CD4-positive, alpha-beta T cell treated with Interferon gamma for 1 hour (primary cell): ENCODE data around the gene KCNAB3.
A peak's percentile ranks its signal among the peaks of the same experiment; 100 is the strongest.
"Not testable (repeated sequence)": the region's sequence is repeated elsewhere in the genome, so short reads cannot be mapped to it uniquely, and the experiment has no call there.

ENCODE experiments used
- DNase-seq: peaks from one replicate; pipeline ENCODE4 v3.0.0-alpha.2; 2020

Gene KCNAB3

DNA sequence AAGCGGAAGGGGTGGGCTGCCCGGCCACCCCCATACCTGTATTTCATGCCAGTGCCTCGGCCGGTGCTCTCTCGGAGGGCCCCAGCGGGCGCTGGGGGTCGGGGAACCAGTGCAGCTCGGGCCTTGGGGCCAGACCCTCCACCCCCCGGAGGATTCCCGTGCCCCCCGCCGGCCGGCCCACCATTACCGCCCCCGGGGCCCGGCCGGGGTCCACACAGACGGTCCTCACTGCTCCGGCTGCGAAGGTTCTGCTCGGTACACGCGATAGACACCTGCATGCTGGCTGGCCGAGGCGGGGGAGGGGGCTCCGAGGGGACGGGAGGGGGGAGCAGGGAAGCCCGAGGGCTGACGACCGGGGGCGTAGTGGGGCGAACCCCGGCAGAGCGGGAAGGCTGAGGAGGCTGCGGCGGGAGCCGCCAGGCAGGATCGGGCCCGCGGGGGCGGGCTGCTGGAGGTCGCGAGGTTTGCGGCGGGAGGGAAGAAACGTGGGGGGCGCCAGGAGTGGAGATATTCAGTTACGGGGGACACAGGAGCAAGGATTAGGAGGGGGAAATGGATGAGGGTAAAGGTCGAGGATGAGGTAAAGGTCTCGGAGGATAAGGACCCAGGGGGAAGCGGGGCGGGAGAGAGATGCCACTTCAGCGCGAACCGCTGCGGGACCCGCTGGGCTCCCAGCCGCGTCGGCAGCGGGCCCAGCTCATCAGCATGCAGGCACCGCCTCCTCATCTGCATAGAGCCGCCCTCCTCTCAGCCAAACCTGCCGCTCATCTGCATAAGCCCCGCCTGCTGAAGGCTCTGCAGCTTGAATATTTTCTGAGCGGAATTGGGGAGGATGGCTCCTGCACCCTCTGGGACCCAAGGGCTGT, at the start of gene KCNAB3:
TSS of gene KCNAB3 (minus strand) at position 699 of the 866 bp plus-strand sequence. CDS start at position 278, 421 bp downstream.
- DNase-seq = peak; percentile 57

DNA sequence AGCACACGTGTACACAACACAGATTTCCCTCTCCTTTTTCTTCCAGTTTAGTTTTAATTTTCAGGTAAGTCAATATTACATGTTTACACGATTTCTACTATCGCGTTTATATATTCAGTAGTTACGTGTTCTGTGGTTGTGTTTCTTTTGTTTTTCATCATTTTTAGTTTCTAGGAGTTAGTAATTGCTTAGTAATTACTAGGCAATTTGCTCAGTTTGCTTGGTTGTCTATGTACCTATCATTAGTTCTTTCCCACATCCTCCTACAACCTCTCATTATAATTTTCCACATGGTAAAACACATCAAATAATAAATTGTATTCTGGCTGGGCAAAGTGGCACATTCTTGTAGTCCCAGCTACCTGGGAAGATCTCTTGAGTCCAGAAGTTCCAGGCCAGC, 48.1 kb upstream of the KCNAB3 start:
- no peak for DNase-seq

DNA sequence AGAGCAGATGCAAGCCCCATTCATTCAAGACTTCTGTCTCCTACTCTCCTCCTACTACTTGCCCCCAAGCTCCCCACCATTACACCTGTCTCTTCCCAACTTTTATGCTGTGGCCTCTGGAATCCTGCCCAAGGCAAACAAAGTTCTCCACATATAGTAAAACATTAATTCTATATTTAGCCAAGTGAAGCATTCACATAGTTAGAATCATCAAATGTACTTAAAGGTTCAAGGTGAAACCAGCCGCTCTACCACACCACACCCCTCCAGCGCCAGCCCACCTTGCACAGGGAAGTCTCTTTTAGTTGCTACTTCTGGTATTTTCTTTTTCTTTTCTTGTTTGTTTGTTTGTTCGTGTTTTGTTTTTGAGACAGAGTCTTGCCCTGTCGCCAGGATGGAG, 47.4 kb upstream of the KCNAB3 start:
- DNase-seq = no peak

DNA sequence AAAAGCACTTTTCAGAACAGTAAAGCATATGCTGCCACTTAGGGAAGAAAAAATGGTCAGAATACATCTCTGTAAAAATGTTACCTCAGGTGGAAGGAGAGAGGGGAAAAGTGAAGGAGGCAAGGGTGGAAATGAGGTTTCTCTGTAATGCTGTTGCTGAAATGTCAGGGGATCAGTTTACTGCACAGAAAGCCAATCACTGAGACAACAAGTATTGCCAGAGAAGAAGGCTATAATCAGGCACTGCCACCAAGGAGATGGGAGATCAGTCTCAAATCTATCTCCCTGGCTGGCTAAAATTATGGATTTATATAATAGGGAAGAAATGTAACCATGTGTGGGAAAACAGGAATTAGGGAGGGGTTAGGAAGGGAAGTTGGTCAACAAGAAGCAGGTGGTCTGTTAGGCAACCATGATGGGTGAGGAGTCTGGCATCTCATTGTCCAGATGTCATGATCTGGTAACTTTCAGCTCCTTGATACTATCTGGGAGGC, 45.0 kb upstream of the KCNAB3 start:
- DNase-seq = no peak

DNA sequence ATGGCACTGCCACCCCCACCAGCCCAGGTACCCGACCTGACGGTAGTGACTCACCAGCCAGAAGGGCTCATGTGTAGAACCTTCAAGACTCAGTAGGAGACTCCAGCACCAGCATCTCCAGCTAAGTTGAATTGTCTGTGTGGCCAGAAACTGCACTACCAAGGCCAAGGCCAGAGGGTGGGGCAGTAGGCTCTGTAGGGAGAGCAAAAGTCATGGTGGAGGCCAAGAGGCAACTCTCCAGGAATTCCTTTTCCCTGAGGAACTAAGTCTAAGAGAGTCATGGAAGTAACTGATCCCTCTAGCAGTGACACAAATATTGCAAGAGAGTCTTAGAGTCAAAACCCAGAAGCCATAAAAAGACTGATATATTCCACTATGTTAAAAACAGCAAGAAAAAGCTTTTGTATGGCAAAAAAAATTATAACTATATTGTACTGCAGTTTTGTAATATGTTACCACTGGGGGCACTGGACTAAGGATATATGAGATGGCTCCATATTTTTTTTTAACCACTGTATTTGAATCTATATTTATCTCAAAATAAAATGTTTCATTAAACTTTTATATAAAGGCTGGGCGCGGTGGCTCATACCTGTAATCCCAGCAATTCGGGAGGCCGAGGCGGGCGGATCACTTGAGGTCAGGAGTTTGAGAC, 42.6 kb upstream of the KCNAB3 start:
- no peak for DNase-seq

DNA sequence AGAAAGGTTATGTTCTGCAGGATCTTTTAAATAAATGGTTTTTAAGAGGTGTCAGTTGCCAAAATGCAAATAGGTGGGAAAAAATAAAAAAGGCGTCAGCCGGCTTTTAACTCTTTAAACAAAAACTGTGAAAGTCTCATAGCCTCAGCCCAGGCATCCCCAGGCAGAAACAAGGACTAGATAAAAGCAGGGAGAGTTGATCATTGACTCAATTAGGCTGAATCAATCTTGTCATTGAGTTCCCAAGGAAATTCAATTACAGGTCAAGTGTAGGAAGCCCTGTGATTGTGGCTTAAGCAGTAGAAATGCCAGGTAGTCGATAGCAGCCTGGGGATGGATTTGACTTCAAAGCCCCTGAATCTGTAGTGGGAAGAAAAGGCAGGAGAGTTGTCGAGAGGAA, 42.0 kb upstream of the KCNAB3 start:
- DNase-seq = no peak

DNA sequence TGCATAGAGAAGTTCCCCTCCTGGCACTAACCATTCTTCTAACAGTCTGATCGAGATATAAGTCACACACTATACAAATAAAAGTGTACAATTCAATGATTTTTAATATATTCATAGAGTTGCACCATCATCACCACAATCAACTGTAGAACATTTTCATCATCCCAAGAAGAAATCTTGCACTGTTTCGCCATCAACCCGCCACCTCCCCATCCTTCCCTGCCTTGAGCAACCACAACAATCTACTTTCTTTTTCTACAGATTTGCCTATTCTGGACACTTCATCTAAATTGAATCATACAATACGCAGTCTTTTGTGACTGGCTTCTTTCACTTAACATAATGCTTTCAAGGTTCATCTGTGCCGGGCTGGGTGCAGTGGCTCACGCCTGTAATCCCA, 39.8 kb upstream of the KCNAB3 start:
- DNase-seq = peak; percentile 11

DNA sequence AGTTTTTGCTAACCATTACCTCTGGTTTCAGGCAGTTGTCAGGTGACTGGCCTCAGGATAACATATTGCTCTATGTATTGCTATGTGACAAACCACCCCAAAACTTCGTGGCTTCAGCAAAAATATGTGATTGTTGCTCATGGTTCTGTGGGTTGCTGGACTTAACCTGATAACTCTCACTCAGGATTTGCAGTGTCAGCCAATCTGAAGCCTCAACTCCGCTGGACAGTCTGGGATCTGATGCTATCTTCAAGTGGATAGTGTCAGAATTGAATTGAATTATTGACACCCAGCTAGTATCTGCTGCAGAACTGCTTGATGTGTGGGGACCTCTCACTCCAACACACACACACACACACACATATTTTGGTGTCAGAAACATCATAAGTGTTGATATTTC, 38.1 kb upstream of the KCNAB3 start:
- no peak for DNase-seq

DNA sequence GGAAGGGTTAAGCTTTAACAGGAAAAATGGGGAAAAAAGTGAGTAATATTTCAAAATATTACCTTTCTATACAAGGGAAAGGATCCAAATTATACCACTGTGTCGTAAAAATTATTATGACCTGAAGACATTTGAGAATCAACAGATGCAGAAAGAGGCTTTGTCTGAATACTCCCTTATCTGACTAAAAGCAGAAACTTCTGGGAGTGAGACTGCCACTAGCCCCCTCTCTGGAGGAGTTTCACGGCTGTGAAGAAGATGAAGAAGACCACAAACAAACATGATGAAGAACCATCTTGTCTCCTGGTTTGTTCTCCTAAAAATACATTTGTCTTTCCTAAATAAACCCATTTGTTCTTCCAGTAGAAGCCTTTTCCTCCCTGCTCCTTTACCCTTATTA, 31.8 kb upstream of the KCNAB3 start:
- DNase-seq = no peak

DNA sequence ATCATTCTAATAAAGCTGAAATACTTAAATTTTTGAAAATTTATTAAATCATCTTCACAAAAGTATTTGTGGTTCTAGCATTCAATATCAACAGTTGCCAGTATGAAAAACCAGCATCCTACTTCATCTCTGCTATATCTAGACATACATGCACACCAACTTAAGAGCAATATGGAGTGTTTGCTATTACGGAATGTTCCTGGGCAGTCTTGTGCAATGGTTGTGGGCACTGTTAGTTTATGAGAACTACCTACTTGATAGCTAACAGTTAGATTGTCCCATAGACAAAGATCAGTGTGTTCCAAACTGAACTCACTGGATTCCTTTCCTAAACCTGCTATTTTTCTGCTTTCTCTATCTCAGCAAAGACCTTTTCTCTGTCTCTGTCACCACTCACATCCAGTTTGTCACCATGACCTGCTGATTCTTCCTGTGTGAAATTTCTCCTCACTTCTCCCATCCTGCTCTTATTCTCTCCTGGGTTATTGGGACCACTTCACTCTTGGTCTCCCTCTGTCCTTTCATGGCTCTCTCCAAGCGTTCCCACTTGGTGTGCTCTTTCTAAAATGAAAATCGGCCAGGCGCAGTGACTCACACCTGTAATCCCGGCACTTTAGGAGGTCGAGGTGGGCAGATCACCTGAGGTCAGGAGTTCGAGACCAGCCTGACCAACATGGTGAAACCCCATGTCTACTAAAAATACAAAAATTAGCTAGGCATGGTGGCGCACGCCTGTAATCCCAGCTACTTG, 30.0 kb upstream of the KCNAB3 start:
- DNase-seq = no peak

DNA sequence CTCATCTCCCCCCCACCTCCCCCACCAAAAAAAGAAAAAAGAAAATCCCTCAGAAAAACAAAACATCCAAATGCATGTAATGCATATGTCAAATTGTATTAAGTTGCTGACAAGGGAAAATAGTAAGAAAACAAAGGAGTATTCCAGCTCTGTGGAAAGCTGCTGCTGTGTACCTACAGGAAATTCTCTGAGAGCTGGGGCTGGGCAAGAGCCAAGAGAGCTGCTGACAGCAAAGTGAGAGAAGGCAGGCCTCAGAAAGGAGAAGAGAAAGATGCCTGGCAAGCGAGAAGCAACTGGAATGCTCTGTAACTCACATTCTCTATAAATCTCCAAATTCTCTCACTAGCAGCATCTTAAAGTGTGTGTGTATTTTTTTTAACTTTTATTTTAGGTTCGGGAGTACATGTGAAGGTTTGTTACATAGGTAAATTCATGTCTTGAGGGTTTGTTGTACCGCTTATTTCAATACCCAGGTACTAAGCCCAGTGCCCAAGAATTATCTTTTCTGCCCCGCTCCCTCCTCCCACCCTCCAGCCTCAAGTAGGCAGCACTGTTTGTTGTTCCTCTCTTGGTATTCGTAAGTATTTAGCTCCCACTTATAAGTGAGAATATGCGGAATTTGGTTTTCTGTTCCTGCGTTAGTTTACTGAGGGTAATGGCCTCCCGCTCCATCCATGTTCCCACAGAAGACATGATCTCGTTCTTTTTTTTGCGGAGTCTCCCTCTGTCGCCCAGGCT, 26.7 kb upstream of the KCNAB3 start:
- DNase-seq = no peak

DNA sequence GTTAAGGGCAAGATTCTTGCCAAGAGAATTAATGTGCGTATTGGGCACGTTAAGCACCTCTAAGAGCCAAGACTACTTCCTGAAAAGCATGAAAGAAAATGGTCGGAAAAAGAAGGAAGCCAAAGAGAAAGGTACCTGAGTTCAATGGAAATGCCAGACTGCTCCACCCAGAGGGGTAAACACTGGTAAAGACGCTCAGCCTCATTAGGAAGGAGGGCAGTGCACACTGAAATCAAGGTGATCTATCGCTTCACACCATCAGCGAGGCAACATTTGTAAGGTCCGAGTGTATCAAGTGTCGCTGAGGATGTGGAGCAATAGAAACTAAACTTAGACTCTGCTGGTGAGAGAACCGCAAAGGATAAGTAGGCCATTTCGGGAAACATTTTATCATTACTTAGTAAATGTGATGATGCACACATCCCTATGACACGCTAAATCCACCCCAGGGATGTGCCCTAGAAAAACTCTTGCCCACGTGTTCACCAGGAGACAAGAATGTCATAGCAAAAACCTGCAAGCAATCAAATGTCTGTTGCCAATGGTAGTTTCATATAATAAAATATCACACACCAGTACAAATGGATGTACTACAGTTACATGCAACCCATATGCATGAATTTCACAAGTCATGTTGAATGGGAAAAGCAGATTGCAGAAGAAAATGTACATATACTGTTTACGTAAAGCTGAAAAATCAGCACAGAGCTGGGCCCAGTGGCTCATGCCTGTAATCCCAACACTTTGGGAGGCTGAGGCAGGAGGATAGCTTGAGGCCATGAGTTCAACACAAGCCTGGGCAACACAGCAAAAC, 26.0 kb upstream of the KCNAB3 start:
- DNase-seq = no peak

DNA sequence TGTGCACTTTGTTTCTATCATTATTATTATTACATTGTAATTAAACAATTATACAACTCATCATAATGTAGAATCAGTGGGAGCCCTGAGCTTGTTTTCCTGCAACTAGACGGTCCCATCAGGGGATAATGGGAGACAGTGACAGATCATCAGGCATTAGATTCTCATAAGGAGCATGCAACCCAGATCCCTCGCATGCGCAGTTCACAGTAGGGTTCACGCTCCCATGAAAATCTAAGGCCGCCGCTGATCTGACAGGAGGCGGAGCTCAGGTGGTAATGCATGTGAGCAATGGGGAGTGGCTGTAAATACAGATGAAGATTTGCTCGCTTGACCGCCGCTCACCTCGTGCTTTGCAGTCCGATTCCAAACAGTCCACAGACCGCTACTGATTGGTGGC, 23.6 kb upstream of the KCNAB3 start:
- not testable (repeated sequence) for DNase-seq

DNA sequence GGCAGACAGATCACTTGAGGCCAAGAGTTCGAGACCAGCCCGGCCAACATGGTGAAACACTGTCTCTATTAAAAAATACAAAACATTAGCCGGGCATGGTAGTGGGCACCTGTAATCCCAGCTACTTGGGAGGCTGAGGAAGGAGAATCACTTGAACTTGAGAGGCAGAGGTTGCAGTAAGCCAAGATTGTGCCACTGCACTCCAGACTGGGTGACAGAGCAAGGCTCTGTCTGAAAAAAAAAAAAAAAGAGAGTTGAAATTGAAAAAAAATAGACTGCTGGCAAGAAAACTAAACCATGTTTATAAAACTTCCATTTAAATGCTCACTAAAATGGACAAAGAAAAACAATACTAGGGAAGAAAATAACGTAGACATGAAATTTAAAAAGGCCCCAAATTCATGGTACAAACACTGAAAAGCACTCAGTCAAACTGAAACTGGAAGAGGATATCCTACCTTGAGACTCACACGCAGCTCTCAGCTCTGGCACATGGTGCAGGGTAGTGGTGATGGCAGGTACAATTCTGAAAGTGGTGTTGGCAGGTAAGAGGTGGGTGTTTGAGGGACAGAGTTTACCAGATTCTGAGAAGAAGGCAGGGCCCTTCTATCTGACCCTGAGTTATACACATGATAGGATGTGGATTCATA, 21.6 kb upstream of the KCNAB3 start:
- DNase-seq = no peak

DNA sequence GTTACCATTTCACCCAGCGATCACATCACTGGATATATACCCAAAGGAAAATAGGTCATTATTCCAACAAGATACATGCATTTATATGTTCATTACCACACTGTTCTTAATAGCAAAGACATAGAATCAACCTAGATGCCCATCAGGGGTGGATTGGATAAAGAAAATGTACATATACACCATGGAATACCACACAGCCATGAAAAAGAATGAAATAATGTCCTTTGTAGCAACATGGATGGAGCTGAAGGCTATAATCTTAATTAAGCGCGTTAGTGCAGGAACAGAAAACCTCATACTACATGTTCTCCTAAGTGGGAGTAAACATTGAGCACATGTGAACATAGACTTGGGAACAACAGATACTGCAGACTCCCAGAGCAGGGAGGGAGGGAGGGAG, 20.9 kb upstream of the KCNAB3 start:
- DNase-seq = no peak

DNA sequence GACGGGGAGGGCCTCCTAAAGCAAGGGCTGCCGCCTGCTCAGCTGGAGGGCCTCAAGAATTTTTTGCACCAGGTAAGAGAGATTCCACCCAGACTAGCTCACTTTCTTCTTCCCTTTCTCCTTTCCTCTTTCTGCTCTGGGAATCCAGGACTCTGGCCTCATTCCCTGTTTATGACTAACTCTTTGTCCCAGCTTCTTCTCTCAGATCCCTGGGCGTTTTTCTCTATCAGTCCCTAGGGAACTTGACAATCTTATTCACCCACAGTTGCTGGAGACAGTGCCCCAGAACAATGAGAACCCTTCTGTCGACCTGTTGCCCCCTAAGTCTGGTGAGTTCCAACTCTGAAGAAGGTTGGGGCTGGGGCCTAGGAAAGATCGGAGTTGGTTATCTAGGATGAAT, 18.0 kb upstream of the KCNAB3 start:
- no peak for DNase-seq

DNA sequence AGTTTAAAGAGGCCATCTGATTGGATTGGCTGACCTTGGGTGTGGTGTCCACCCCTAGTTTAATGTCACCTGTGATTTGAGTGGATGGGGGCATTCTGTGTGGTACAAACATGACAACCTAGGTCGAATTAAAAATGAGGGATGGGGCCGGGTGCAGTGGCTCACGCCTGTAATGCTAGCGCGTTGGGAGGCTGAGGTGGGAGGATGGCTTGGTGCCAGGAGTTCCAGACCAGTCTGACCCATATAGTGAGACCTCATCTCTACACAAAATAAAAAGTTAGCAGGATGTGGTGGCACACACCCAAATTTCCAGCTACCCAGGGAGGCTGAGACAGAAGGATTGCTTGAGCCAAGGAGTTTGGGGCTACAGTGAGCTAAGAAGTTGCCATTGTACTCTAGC, 16.8 kb upstream of the KCNAB3 start:
- DNase-seq = no peak

DNA sequence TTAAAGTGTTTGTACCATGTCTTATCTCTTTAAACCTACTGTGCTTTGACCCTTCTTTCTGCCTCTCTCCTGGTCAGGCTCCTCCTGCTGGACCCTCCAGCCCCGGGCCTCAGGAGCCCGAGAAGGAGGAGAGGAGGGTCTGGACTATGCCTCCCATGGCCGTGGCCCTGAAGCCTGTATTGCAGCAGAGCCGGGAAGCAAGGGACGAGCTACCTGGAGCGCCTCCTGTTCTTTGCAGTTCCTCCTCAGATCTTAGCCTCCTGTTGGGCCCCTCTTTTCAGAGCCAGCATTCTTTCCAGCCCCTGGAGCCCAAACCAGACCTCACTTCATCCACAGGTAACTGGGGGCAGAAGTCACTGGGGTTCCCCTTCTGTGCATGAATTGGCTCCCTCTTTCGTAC, 16.0 kb upstream of the KCNAB3 start:
- no peak for DNase-seq

DNA sequence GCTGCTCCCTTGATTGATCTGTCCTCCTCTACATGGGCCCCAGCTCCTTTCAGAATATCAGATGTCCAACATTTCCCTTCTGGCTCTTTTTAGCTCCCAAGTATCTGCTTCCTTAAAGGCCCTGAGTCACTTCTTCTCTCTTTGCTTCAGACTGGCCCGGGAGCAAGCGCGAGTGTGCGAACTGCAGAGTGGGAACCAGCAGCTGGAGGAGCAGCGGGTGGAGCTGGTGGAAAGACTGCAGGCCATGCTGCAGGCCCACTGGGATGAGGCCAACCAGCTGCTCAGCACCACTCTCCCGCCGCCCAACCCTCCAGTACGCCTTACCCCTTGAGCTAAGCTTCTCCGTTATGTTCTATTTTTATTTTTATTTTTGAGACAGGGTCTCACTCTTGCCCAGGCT, 14.7 kb upstream of the KCNAB3 start:
- DNase-seq = no peak

DNA sequence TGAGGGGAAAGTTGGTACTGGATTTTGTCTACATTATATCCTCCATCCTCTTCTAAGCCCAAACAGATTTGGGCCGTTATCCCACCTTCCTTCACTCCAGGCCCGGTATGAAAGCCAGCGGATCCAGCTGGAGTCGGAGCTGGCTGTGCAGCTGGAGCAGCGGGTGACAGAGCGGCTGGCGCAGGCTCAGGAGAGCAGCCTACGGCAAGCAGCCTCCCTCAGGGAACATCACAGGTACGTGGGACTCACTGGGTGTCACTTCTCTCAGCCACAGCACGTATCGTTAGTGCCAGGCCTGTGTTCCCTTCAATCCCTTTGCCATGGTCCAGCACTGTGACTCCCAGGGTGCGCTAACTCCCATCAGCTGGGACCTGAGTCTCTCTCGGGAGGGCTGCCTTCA, 13.6 kb upstream of the KCNAB3 start:
- DNase-seq = no peak

DNA sequence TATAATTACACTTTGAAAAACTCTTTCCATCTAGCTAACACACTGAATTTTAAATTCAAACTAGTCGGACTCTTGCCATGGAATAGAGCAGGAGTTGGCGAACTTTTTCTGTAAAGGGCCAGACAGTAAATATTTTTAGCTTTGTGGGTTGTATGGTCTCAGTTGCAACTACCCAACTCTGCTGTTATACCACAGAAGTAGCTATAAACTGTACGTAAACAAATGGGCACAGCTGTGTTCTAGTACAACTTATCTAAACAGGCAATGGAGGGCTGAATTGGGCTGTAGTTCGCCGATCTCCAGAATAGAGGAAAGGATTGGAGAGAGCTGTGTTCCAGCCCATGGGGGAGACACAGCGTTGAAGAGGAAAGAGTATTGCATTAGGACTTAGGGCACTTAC, 11.1 kb upstream of the KCNAB3 start:
- DNase-seq = no peak

DNA sequence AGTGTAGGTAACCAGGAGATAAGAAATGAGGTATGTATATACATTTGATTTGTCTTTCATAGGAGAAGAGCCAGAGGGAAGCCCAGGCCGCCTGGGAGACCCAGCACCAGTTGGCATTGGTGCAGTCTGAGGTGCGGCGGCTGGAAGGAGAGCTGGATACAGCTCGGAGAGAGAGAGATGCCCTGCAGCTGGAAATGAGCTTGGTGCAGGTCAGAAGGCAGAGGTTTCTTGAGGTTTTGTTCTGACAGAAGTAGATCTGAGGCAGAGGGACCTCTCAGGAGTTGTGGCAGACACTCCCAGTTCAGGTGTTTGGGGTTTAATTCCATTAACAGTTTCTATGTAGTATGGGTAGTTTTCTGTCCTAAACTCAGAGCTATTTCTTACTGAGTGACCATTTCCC, 10.4 kb upstream of the KCNAB3 start:
- DNase-seq = no peak
